Measurements from ENCODE around the gene PFKFB2. TPM values are rescaled to one million over a fixed set of nuclear protein-coding genes. Genes with fewer than 3 reads are reported as not detected.

The PFKFB2 gene
- total RNA-seq, 1 experiment from 2014 or later, result 16.8 TPM

DNA sequence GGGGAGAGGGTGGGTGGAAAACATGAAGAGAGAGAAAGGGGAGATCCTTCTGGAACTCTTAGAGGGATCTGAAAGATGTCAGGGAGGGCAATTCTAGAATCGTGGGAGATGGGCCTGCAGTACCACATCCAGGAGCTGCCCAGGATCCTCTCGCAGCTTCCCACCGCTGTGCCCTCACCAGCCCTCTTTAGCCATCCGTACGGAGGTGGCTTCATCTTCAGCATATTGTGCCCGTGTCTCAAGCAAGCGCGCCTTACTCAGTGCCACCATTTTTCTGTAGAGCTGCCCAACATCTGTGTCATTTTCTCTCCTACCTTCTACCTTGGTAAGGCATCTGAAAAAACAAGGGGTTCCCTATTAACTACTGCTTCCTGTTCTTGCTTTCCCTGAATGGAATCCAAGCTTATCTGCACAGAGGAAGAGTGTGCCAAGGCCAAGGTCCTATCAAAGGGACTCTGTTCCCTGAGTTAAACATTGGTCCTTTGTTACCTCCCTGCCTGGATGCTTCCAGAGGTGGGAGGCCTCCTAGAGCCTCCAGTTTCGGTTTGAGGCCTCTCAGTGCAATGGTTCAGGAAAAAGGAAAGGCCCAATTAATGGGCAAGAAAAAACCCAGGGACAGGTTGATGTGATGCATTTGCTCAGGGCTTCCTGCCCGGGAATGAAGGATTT is 43.8 kb upstream of the PFKFB2 start (continued):
- TF ChIP-seq, protein P1, sequence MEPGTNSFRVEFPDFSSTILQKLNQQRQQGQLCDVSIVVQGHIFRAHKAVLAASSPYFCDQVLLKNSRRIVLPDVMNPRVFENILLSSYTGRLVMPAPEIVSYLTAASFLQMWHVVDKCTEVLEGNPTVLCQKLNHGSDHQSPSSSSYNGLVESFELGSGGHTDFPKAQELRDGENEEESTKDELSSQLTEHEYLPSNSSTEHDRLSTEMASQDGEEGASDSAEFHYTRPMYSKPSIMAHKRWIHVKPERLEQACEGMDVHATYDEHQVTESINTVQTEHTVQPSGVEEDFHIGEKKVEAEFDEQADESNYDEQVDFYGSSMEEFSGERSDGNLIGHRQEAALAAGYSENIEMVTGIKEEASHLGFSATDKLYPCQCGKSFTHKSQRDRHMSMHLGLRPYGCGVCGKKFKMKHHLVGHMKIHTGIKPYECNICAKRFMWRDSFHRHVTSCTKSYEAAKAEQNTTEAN (CRISPR knock-in tag; IDR thresholded peaks at IDR 0.05), result no peak
- TF ChIP-seq ZNF425 (CRISPR knock-in tag; conservative IDR thresholded peaks at IDR 0.05) (no peak), ZMAT4 (CRISPR knock-in tag; IDR thresholded peaks at IDR 0.05) (no peak), ZNF423 (CRISPR knock-in tag; IDR thresholded peaks at IDR 0.05) (no peak)

GRCh38 chr1:207009945-207010344 is 43.1 kb upstream of the PFKFB2 start:
- Mint-ChIP-seq H3K9me3 (peaks cover 3% of the 10 kb centered on the region; the same call in 1 of the 2 replicates), H3K4me3 (no peak overlapping the region), H3K27me3 (ENCODE audit: low read depth) (peaks cover 16% of the 10 kb centered on the region), H3K4me1 (no peaks in the 10 kb centered on the region), H3K36me3 (no peaks in the 10 kb centered on the region), H3K27ac (no peak overlapping the region)
- POLR2A ChIA-PET, result no interaction called here
- no peak for ATAC-seq
- CTCF ChIA-PET, result no interaction called here
- no peak for DNase-seq (ENCODE audit: low spot score)
- no peak for TF ChIP-seq HMGA2 (CRISPR knock-in tag; IDR thresholded peaks at IDR 0.05)
- no peak for TF ChIP-seq ZNF121 (CRISPR knock-in tag; IDR thresholded peaks at IDR 0.05)
- no peak for TF ChIP-seq KAT7 (CRISPR knock-in tag; IDR thresholded peaks at IDR 0.05; ENCODE audit: borderline replicate concordance)
- no peak for TF ChIP-seq FOXJ3 (CRISPR knock-in tag; IDR thresholded peaks at IDR 0.05; ENCODE audit: borderline replicate concordance)
- TF ChIP-seq ZNF138 (CRISPR knock-in tag; conservative IDR thresholded peaks at IDR 0.05), result no peak
- no peak for TF ChIP-seq CTCF (IDR thresholded peaks at IDR 0.05)
- no peak for TF ChIP-seq ZBTB21 (CRISPR knock-in tag; IDR thresholded peaks at IDR 0.05; ENCODE audit: borderline replicate concordance)
- TF ChIP-seq, protein P1 (CRISPR knock-in tag; IDR thresholded peaks at IDR 0.05), result no peak
- TF ChIP-seq ZNF423 (CRISPR knock-in tag; IDR thresholded peaks at IDR 0.05), result no peak
- TF ChIP-seq, protein P2, sequence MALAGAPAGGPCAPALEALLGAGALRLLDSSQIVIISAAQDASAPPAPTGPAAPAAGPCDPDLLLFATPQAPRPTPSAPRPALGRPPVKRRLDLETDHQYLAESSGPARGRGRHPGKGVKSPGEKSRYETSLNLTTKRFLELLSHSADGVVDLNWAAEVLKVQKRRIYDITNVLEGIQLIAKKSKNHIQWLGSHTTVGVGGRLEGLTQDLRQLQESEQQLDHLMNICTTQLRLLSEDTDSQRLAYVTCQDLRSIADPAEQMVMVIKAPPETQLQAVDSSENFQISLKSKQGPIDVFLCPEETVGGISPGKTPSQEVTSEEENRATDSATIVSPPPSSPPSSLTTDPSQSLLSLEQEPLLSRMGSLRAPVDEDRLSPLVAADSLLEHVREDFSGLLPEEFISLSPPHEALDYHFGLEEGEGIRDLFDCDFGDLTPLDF (CRISPR knock-in tag; IDR thresholded peaks at IDR 0.05), result no peak
- no peak for TF ChIP-seq PRDM15 (CRISPR knock-in tag; IDR thresholded peaks at IDR 0.05)
- no peak for TF ChIP-seq IRF2 (CRISPR knock-in tag; IDR thresholded peaks at IDR 0.05; ENCODE audit: borderline replicate concordance, low read depth)
- TF ChIP-seq ELF4 (CRISPR knock-in tag; IDR thresholded peaks at IDR 0.05; ENCODE audit: low read depth), result no peak
- TF ChIP-seq CREB1 (CRISPR knock-in tag; IDR thresholded peaks at IDR 0.05), result no peak
- no peak for TF ChIP-seq ZNF671 (CRISPR knock-in tag; IDR thresholded peaks at IDR 0.05)
- no peak for TF ChIP-seq RORB (CRISPR knock-in tag; IDR thresholded peaks at IDR 0.05)
- no peak for TF ChIP-seq ZNF232 (CRISPR knock-in tag; IDR thresholded peaks at IDR 0.05)
- no peak for TF ChIP-seq ZNF416 (CRISPR knock-in tag; IDR thresholded peaks at IDR 0.05)
- TF ChIP-seq E2F4 (CRISPR knock-in tag; IDR thresholded peaks at IDR 0.05; ENCODE audit: borderline replicate concordance, low read depth), result no peak
- TF ChIP-seq TEAD1 (CRISPR knock-in tag; IDR thresholded peaks at IDR 0.05), result no peak

Measured in WTC11 (cell line).